ENCODE data around the gene PGAM1. TPM values are rescaled to one million over a fixed set of nuclear protein-coding genes. Genes with fewer than 3 reads are reported as not detected.

Gene PGAM1
- total and polyA plus RNA-seq, 9 of the 15 experiments (the other 6 are each of a cell fraction or from before 2014, with no cell fraction given) = 40.3 to 559 (median 269) TPM

DNA sequence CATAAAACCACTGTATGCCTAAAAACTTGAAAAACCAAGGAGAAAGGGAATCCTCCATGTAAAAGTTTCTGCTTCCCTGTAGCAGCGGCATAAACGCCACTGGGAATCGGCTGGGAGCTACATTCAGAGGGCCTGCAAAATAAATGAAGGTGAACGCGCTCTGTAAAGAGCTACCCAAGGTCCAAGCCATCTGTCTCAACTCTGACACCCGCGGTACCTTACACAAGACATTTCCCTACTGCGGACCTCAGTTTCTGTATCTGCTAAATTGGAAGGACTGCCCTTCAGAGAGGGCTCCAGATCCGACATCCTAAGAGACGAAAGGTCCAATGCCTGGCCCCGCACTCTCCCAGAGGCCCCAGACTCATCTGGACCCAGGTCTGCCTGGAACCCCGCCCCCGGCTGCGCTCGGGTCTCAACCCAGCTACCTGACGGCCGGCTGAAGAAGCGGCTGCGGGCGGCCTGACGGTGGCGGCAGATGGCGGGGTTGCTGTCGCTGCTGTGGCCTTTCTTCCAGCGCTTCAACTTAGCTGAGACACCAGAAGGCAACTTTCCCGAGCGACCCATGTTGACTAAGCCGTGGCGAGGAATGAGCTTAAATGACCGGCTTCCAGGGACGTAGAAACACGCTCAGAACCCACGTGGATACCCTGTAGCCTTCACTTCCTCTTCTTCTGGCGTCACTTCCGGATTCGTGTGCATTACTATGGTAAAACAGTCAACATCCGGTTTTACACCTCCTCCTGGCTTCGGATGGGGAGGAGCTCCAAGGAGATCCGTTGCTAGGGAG is 25.1 kb upstream of the PGAM1 start, which contains the start of gene RRP12 (continued):
- TF ChIP-seq RBM25 (IDR thresholded peaks at IDR 0.05; ENCODE audit: low read depth, low read length, severe bottlenecking) = no peak
- no peak for TF ChIP-seq SAFB2 (IDR thresholded peaks at IDR 0.05; ENCODE audit: borderline replicate concordance, low read depth, low read length, severe bottlenecking)
- TF ChIP-seq ZNF778 (CRISPR knock-in tag; IDR thresholded peaks at IDR 0.05) = no peak
- TF ChIP-seq EHMT2 (IDR thresholded peaks at IDR 0.05) = no peak
- no peak for TF ChIP-seq ZNF586 (CRISPR knock-in tag; conservative IDR thresholded peaks at IDR 0.05)
- no peak for TF ChIP-seq ZFP30 (CRISPR knock-in tag; IDR thresholded peaks at IDR 0.05; ENCODE audit: borderline replicate concordance)
- no peak for TF ChIP-seq NELFE (IDR thresholded peaks at IDR 0.05; ENCODE audit: insufficient read depth, insufficient read length)
- TF ChIP-seq ZNF445 (CRISPR knock-in tag; IDR thresholded peaks at IDR 0.05; ENCODE audit: low read depth) = no peak
- TF ChIP-seq NR2C2 (CRISPR knock-in tag; IDR thresholded peaks at IDR 0.05) = no peak; the same call in 1 of the 2 replicates
- TF ChIP-seq NR2C2 (tag; IDR thresholded peaks at IDR 0.05) = no peak; the same call in 1 of the 2 replicates
- TF ChIP-seq FUS (optimal IDR thresholded peaks at IDR 0.05; ENCODE audit: low read depth, low read length) = no peak
- TF ChIP-seq ZNF780A (CRISPR knock-in tag; IDR thresholded peaks at IDR 0.05) = no peak
- no peak for TF ChIP-seq JUNB (CRISPR knock-in tag; conservative IDR thresholded peaks at IDR 0.05)
- TF ChIP-seq, protein P1, sequence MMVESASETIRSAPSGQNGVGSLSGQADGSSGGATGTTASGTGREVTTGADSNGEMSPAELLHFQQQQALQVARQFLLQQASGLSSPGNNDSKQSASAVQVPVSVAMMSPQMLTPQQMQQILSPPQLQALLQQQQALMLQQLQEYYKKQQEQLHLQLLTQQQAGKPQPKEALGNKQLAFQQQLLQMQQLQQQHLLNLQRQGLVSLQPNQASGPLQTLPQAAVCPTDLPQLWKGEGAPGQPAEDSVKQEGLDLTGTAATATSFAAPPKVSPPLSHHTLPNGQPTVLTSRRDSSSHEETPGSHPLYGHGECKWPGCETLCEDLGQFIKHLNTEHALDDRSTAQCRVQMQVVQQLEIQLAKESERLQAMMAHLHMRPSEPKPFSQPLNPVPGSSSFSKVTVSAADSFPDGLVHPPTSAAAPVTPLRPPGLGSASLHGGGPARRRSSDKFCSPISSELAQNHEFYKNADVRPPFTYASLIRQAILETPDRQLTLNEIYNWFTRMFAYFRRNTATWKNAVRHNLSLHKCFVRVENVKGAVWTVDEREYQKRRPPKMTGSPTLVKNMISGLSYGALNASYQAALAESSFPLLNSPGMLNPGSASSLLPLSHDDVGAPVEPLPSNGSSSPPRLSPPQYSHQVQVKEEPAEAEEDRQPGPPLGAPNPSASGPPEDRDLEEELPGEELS (CRISPR knock-in tag; IDR thresholded peaks at IDR 0.05; ENCODE audit: borderline replicate concordance) = no peak
- TF ChIP-seq ZNF146 (CRISPR knock-in tag; IDR thresholded peaks at IDR 0.05; ENCODE audit: unreplicated experiment) = no peak
- no peak for TF ChIP-seq ZNF197 (CRISPR knock-in tag; IDR thresholded peaks at IDR 0.05; ENCODE audit: low read depth)
- no peak for TF ChIP-seq NCOR1 (IDR thresholded peaks at IDR 0.05)

Measured in K562 (cell line).